HEK293T (cell line): ENCODE data around the gene PIBF1.
A peak's percentile ranks its signal among the peaks of the same experiment; 100 is the strongest.
"Not testable (repeated sequence)": the region's sequence is repeated elsewhere in the genome, so short reads cannot be mapped to it uniquely, and the experiment has no call there.

Experiments
- CTCF ChIA-PET: fragments of 350-600 bp; formaldehyde crosslinking; extraction: SDS; loops from one replicate; lab custom pipeline; 2021; ENCODE audit warnings: antibody characterized with exemption, inconsistent platforms; lab: Yijun Ruan, JAX
- POLR2A ChIA-PET: fragments of 350-600 bp; formaldehyde crosslinking; extraction: SDS; loops from one replicate; lab custom pipeline; 2020; ENCODE audit warnings: antibody characterized with exemption, inconsistent platforms; lab: Yijun Ruan, JAX
- DNase-seq: peaks from one replicate; pipeline ENCODE4 v3.0.0; 2012; ENCODE audit warnings: mixed read lengths; ENCODE audit errors: extremely low spot score
- ARNT ChIP-seq: fragments of 450-650 bp; IDR thresholded peaks from 2 replicates; pipeline ENCODE4 v1.6.1; 2017; ENCODE audit warnings: mild to moderate bottlenecking
- CTBP1 ChIP-seq: fragments of 450-650 bp; IDR thresholded peaks from 2 replicates; pipeline ENCODE4 v1.6.1; 2016; ENCODE audit warnings: borderline replicate concordance
- ELF4 ChIP-seq: fragments of 450-650 bp; IDR thresholded peaks from 2 replicates; pipeline ENCODE4 v1.6.1; 2017; ENCODE audit warnings: antibody characterized with exemption
- FOXA1 ChIP-seq: fragments of 450-650 bp; IDR thresholded peaks from 2 replicates; pipeline ENCODE4 v1.6.1; 2016; ENCODE audit warnings: mild to moderate bottlenecking
- FOXK2 ChIP-seq: fragments of 450-650 bp; IDR thresholded peaks from 2 replicates; pipeline ENCODE4 v1.6.1; 2016; ENCODE audit warnings: mild to moderate bottlenecking
- FOXM1 ChIP-seq: fragments of 450-650 bp; IDR thresholded peaks from 2 replicates; pipeline ENCODE4 v1.6.1; 2017; ENCODE audit warnings: mild to moderate bottlenecking, borderline replicate concordance
- HDGF ChIP-seq: fragments of 450-650 bp; IDR thresholded peaks from 2 replicates; pipeline ENCODE4 v1.6.1; 2017; ENCODE audit warnings: antibody characterized with exemption, borderline replicate concordance
- L3MBTL2 ChIP-seq: fragments of 450-650 bp; conservative IDR thresholded peaks from 2 replicates; pipeline ENCODE4 v1.6.1; 2016; ENCODE audit warnings: mild to moderate bottlenecking
- LEF1 ChIP-seq: fragments of 450-650 bp; IDR thresholded peaks from 2 replicates; pipeline ENCODE4 v1.6.1; 2017; ENCODE audit warnings: mild to moderate bottlenecking, borderline replicate concordance
- PKNOX1 ChIP-seq: fragments of 450-650 bp; IDR thresholded peaks from 2 replicates; pipeline ENCODE4 v1.6.1; 2016
- SP1 ChIP-seq: fragments of 450-650 bp; IDR thresholded peaks from 2 replicates; pipeline ENCODE4 v1.6.1; 2017
- SUZ12 ChIP-seq: fragments of 450-650 bp; IDR thresholded peaks from 2 replicates; pipeline ENCODE4 v1.6.1; 2016; ENCODE audit warnings: mild to moderate bottlenecking
- TARDBP ChIP-seq: fragments of 450-650 bp; IDR thresholded peaks from 2 replicates; pipeline ENCODE4 v1.6.1; 2016
- ZNF384 ChIP-seq: fragments of 450-650 bp; IDR thresholded peaks from 2 replicates; pipeline ENCODE4 v1.6.1; 2016

The PIBF1 gene

GRCh38 chr13:72788831-72789230 lies 6.9 kb downstream of the PIBF1 start:
- CTCF ChIA-PET = interaction anchor here (1.4 kb wide), 1 partner anchor 9 kb away, joined by 3 read pairs; no protein-coding TSS in a partner anchor

GRCh38 chr13:72792640-72793039 lies 10.7 kb downstream of the PIBF1 start:
- POLR2A ChIA-PET = no interaction called here
- CTCF ChIA-PET = no interaction called here
- no peak for TF ChIP-seq SP1

More at GRCh38 chr13:72788831-72789230, 6.9 kb downstream of the PIBF1 start:
- POLR2A ChIA-PET = no interaction called here
- no peak for DNase-seq
- TF ChIP-seq FOXA1 (no peak), CTBP1 (no peak)

GRCh38 chr13:72798817-72799216 lies 16.9 kb downstream of the PIBF1 start:
- POLR2A ChIA-PET = no interaction called here
- DNase-seq = no peak
- TF ChIP-seq ARNT (no peak), LEF1 (no peak), TARDBP (no peak), L3MBTL2 (no peak), FOXA1 (no peak), ZNF384 (no peak), HDGF (no peak), SP1 (no peak)
- CTCF ChIA-PET = no interaction called here

More at GRCh38 chr13:72792640-72793039, 10.7 kb downstream of the PIBF1 start:
- DNase-seq = no peak

GRCh38 chr13:72804301-72804700 lies 22.4 kb downstream of the PIBF1 start:
- ChIA-PET CTCF (no interaction called here), POLR2A (no interaction called here)
- TF ChIP-seq CTBP1 = no peak
- TF ChIP-seq FOXM1 = no peak
- no peak for TF ChIP-seq ELF4
- TF ChIP-seq PKNOX1 = no peak
- TF ChIP-seq FOXK2 = no peak
- no peak for TF ChIP-seq SP1
- no peak for TF ChIP-seq TARDBP
- TF ChIP-seq FOXA1 = no peak
- TF ChIP-seq L3MBTL2 = no peak
- DNase-seq = no peak

- CTCF ChIA-PET = no interaction called here
- no peak for DNase-seq
- POLR2A ChIA-PET = no interaction called here
- TF ChIP-seq LEF1 (no peak), PKNOX1 (no peak), SUZ12 (no peak), ZNF384 (no peak), FOXA1 (no peak), HDGF (no peak), FOXM1 (no peak), ELF4 (no peak), CTBP1 (no peak), L3MBTL2 (no peak)
These were observed 23.9 kb downstream of the PIBF1 start for GRCh38 chr13:72805676-72806346.

- CTCF ChIA-PET, DNase-seq, POLR2A ChIA-PET: not testable (repeated sequence)
These were observed 24.6 kb downstream of the PIBF1 start for GRCh38 chr13:72806514-72806913.

- no peak for TF ChIP-seq SUZ12
- peak; percentile 99 for TF ChIP-seq ZNF384
- DNase-seq = peak; percentile 31
- POLR2A ChIA-PET = no interaction called here
- CTCF ChIA-PET = interaction anchor here (0.6 to 1.3 kb wide), 6 partner anchors 64 to 1487 kb away, joined by 3 to 5 read pairs (median 3); no protein-coding TSS in a partner anchor
These were observed 27.1 kb downstream of the PIBF1 start for GRCh38 chr13:72808917-72809500.

- no peak for DNase-seq
- POLR2A ChIA-PET = no interaction called here
- CTCF ChIA-PET = interaction anchor here (0.5 to 0.6 kb wide), 2 partner anchors 890 to 1249 kb away, joined by 3 read pairs; no protein-coding TSS in a partner anchor
These were observed 38.4 kb downstream of the PIBF1 start for GRCh38 chr13:72820156-72820897.

More at GRCh38 chr13:72820156-72820897, 38.4 kb downstream of the PIBF1 start:
- TF ChIP-seq ZNF384 = no peak
- no peak for TF ChIP-seq LEF1
- no peak for TF ChIP-seq FOXM1
- TF ChIP-seq CTBP1 = no peak
- TF ChIP-seq PKNOX1 = 0 out of 2 replicates have a peak, but pooled peaks have one; percentile 29
- no peak for TF ChIP-seq L3MBTL2
